ENCODE results near the gene C1orf74.

Gene C1orf74

GRCh38 chr1:209741889-209742288, 42.5 kb downstream of the C1orf74 start:
- no peak for DNase-seq

GRCh38 chr1:209741193-209741592, 43.2 kb downstream of the C1orf74 start:
- no peak for DNase-seq

GRCh38 chr1:209738270-209738669, 46.1 kb downstream of the C1orf74 start:
- no peak for DNase-seq

- DNase-seq, result no peak
These were observed 47.2 kb downstream of the C1orf74 start for GRCh38 chr1:209737118-209737505.

- no peak for DNase-seq
These were observed 47.8 kb downstream of the C1orf74 start for GRCh38 chr1:209736490-209737117.

GRCh38 chr1:209733409-209734192, 50.8 kb downstream of the C1orf74 start:
- DNase-seq, result no peak

- DNase-seq, result no peak
These were observed 51.6 kb downstream of the C1orf74 start for GRCh38 chr1:209732725-209733124.

GRCh38 chr1:209729436-209729835, 54.9 kb downstream of the C1orf74 start:
- no peak for DNase-seq

Data from activated CD8-positive, alpha-beta memory T cell treated with anti-CD3 and anti-CD28 coated beads for 24 hours (primary cell).